HepG2 (cell line): ENCODE data around the gene RPL37. TPM values are rescaled to one million over a fixed set of nuclear protein-coding genes. Genes with fewer than 3 reads are reported as not detected.
"Not testable (repeated sequence)": the region's sequence is repeated elsewhere in the genome, so short reads cannot be mapped to it uniquely, and the experiment has no call there.

Experiments used
- ATAC-seq: fragments of 200-7000 bp; cut with Tn5 transposase; 3 replicates; pipeline ENCODE4 v1.9.1; 2020; ENCODE audit warnings: mild to moderate bottlenecking, moderate library complexity
- BruUV-seq: library from RNA; stranded (reverse); fragments of 400-500 nt; replicated peaks from 2 replicates; lab custom pipeline; 2021; lab: Mats Ljungman, UMichigan
- CTCF ChIA-PET: fragments of 300-600 bp; formaldehyde crosslinking; extraction: SDS; loops from one replicate; lab custom pipeline; 2021; ENCODE audit warnings: low total read pairs, inconsistent platforms, low intra/inter-chr PET ratio; lab: Yijun Ruan, JAX
- POLR2A ChIA-PET: fragments of 350-600 bp; sonication (Branson Sonifier 250); formaldehyde crosslinking; loops from one replicate; lab custom pipeline; 2020; ENCODE audit warnings: antibody characterized with exemption, inconsistent platforms; lab: Yijun Ruan, JAX
- DNase-seq: peaks from one replicate; pipeline ENCODE4 v3.0.0-alpha.2; 2015; ENCODE audit warnings: low spot score
- FAIRE-seq: peaks from 3 replicates; lab custom pipeline; 2011; peaks lifted over from hg19 to GRCh38; lab: Jason Lieb, UNC
- H2AFZ ChIP-seq: one replicate; pipeline ENCODE4 v1.6.1; 2011; ENCODE audit warnings: low read length, inconsistent platforms
- H3K27ac ChIP-seq: fragments of 300-600 bp; 3 replicates; pipeline ENCODE4 v1.8.0; 2011; ENCODE audit warnings: mixed run types, mild to moderate bottlenecking, mixed read lengths, low read length, inconsistent platforms; ENCODE audit not compliant: insufficient read depth; ENCODE audit errors: extremely low read length
- H3K27me3 ChIP-seq, 2 experiments: fragments of 200-600 bp in 1 of 2; 2 replicates in 1 of 2; 3 replicates in 1 of 2; pipeline versions ENCODE4 v1.6.0 to v1.8.0; 2011; ENCODE audit warnings: low read length in 2 of 2, mild to moderate bottlenecking in 2 of 2, moderate library complexity in 2 of 2, inconsistent platforms in 1 of 2; ENCODE audit not compliant: insufficient read depth in 2 of 2, control insufficient read depth in 1 of 2
- H3K36me3 ChIP-seq, 2 experiments: fragments of 200-600 bp in 1 of 2; replicated peaks in 1 of 2; 2 replicates in 1 of 2; 3 replicates in 1 of 2; pipeline versions ENCODE4 v1.5.1 to v1.8.0; 2011; ENCODE audit warnings: low read length in 2 of 2, inconsistent platforms in 1 of 2; ENCODE audit not compliant: insufficient read depth in 2 of 2, control insufficient read depth in 1 of 2
- H3K4me1 ChIP-seq: 2 replicates; pipeline ENCODE4 v1.5.1; 2012; ENCODE audit warnings: low read length, inconsistent platforms; ENCODE audit not compliant: insufficient read depth
- H3K4me2 ChIP-seq: 2 replicates; pipeline ENCODE4 v1.6.0; 2011; ENCODE audit warnings: low read depth, low read length, inconsistent platforms
- H3K4me3 ChIP-seq, 3 experiments: fragments of 200-600 bp in 1 of 3; sonication (generic), shearing (Covaris generic) in 1 of 3; replicated peaks in 1 of 3; 2 replicates each; pipeline ENCODE4 v1.5.1; 2011 to 2016; ENCODE audit warnings: low read length in 3 of 3, inconsistent platforms in 2 of 3, low read depth in 2 of 3, mild to moderate bottlenecking in 2 of 3, control low read depth in 1 of 3, mixed read lengths in 1 of 3; ENCODE audit not compliant: insufficient read depth in 1 of 3
- H3K79me2 ChIP-seq: one replicate; pipeline ENCODE4 v1.6.1; 2011; ENCODE audit warnings: low read length, inconsistent platforms; ENCODE audit not compliant: insufficient read depth
- H3K9ac ChIP-seq: 2 replicates; pipeline ENCODE4 v1.6.0; 2011; ENCODE audit warnings: mild to moderate bottlenecking, low read depth, low read length, inconsistent platforms; ENCODE audit not compliant: insufficient read depth
- H3K9me3 ChIP-seq: 2 replicates; pipeline ENCODE4 v1.5.1; 2012; ENCODE audit warnings: mild to moderate bottlenecking, low read length
- H4K20me1 ChIP-seq: 2 replicates; pipeline ENCODE4 v1.6.0; 2011; ENCODE audit warnings: inconsistent platforms, mild to moderate bottlenecking, low read length, moderate library complexity; ENCODE audit not compliant: insufficient read depth
- AGO2 ChIP-seq: fragments of 200-400 bp; formaldehyde crosslinking; optimal IDR thresholded peaks from 2 replicates; pipeline ENCODE3; 2017; ENCODE audit warnings: mild to moderate bottlenecking, low read depth, low read length, moderate library complexity
- FOSL2 ChIP-seq: sonication (generic); formaldehyde crosslinking; IDR thresholded peaks from 2 replicates; pipeline ENCODE4 v1.4.0; 2020; ENCODE audit warnings: missing genetic modification reagents
- PAF1 ChIP-seq: IDR thresholded peaks from 2 replicates; pipeline ENCODE4 v1.6.1; 2016; ENCODE audit warnings: missing genetic modification reagents, missing compliant biosample characterization
- POLR2A ChIP-seq, 2 experiments: IDR thresholded peaks; 2 replicates each; pipeline ENCODE4 v1.6.1; 2011; ENCODE audit warnings: low read depth in 2 of 2, low read length in 2 of 2, mild to moderate bottlenecking in 1 of 2, moderate library complexity in 1 of 2; ENCODE audit not compliant: insufficient read depth in 1 of 2
- POLR2AphosphoS5 ChIP-seq: IDR thresholded peaks from 2 replicates; pipeline ENCODE4 v1.6.1; 2012; ENCODE audit warnings: low read depth, low read length
- POLR2G ChIP-seq: fragments of 200-400 bp; formaldehyde crosslinking; IDR thresholded peaks from 2 replicates; pipeline ENCODE4 v1.6.1; 2018; ENCODE audit warnings: mild to moderate bottlenecking, low read depth, low read length, moderate library complexity
- RAD21 ChIP-seq: fragments of 450-650 bp; formaldehyde crosslinking; IDR thresholded peaks from 2 replicates; pipeline ENCODE4 v1.5.0; 2020; ENCODE audit warnings: mild to moderate bottlenecking
- RBM22 ChIP-seq: fragments of 200-400 bp; formaldehyde crosslinking; optimal IDR thresholded peaks from 2 replicates; pipeline ENCODE3; 2017; ENCODE audit warnings: mild to moderate bottlenecking, low read length, moderate library complexity
- SOX6 ChIP-seq, 2 experiments: fragments of 450-650 bp in 1 of 2; sonication (generic) in 1 of 2; formaldehyde crosslinking in 1 of 2; IDR thresholded peaks; 2 replicates each; pipeline versions ENCODE4 v1.4.0 to v1.6.1; 2017 to 2020; ENCODE audit warnings: antibody characterized with exemption in 1 of 2, mild to moderate bottlenecking in 1 of 2, missing genetic modification reagents in 1 of 2
- ZNF24 ChIP-seq: fragments of 450-650 bp; IDR thresholded peaks from 2 replicates; pipeline ENCODE4 v1.6.1; 2017; ENCODE audit warnings: antibody characterized with exemption, mild to moderate bottlenecking
- ZNF264 ChIP-seq: sonication (generic); formaldehyde crosslinking; IDR thresholded peaks from 2 replicates; pipeline ENCODE4 v1.4.0; 2020; ENCODE audit warnings: missing genetic modification reagents
- WGBS: methylation state at CpG from one replicate; pipeline ENCODE4 v1.1.6; 2017; ENCODE audit warnings: low lambda C conversion rate; 5-methylcytosine and 5-hydroxymethylcytosine counted together
- in situ Hi-C: cut with HindIII; loops from 2 replicates; pipeline ENCODE4 v1.10.0; 2017; ENCODE audit warnings: low pct_unique_long_range_greater_than_20kb; ENCODE audit not compliant: extremely low pct_ligation_motif_present
- intact Hi-C: fragments of 100-400 bp; cut with micrococcal nuclease; formaldehyde crosslinking; loops from one replicate; pipeline ENCODE4 v1.10.0; 2022; ENCODE audit not compliant: unreplicated experiment
- polyA plus RNA-seq, 8 experiments: library from polyadenylated mRNA; depleted of rRNA in 3 of 8; stranded (reverse) in 7 of 8; unstranded in 1 of 8; fragments of >200 nt; fragmentation: Illumina TruSeq in 4 of 8; extraction: Trizol in 4 of 8; gene quantifications; 2 replicates each; pipeline versions ENCODE4 v1.2.1 to v1.2.3, GENCODE V29; 2011 to 2016; ENCODE audit warnings: low read depth in 4 of 8, missing spikeins in 1 of 8, mixed read lengths in 1 of 8; ENCODE audit not compliant: insufficient read depth in 1 of 8
- total RNA-seq, 5 experiments: library from RNA; depleted of rRNA; stranded (reverse); fragments of >200 nt; fragmentation: Illumina TruSeq; extraction: Trizol; gene quantifications; 2 replicates each; pipeline ENCODE4 v1.2.3, GENCODE V29; 2016; ENCODE audit warnings: low read depth in 1 of 5
- TF ChIP-seq, protein P1 (sequence below): sonication (generic); formaldehyde crosslinking; IDR thresholded peaks from 2 replicates; pipeline ENCODE4 v1.5.1; 2020; ENCODE audit warnings: mild to moderate bottlenecking, missing genetic modification reagents, borderline replicate concordance

Gene RPL37
- total and polyA plus RNA-seq, 2 of the 13 experiments (the other 11 are each of a cell fraction or from before 2014, with no cell fraction given), result 1,981 to 3,367 TPM

DNA sequence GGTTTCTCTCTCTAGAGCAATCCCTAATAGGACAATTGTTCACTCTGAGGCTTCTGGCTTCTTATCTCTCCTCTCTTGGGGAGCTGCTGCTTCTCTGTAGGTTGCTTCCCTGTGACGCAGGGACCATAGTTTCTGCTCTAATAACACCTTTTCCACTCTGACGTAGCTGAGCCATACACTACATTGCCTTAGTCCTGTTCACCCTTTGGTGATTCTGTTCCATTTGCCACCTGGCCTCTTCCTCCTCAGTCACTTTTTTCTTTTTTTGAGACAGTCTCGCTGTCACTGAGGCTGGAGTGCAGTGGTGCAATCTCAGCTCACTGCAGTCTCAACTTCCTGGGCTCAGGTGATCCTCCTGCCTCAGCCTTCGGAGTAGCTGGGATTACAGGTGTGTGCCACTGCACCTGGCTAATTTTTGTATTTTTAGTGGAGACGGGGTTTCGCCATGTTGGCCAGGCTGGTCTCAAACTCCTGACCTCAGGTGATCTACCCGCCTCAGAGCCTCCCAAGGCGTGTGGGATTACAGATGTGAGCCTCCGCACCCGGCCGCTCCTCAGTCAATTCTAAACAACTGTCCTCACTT is 9.5 kb downstream of the RPL37 start:
- intact Hi-C loops, result loop anchor here (2.0 kb wide), 1 partner anchor 23 kb away; no protein-coding TSS in a partner anchor
- not testable (repeated sequence) for FAIRE-seq

DNA sequence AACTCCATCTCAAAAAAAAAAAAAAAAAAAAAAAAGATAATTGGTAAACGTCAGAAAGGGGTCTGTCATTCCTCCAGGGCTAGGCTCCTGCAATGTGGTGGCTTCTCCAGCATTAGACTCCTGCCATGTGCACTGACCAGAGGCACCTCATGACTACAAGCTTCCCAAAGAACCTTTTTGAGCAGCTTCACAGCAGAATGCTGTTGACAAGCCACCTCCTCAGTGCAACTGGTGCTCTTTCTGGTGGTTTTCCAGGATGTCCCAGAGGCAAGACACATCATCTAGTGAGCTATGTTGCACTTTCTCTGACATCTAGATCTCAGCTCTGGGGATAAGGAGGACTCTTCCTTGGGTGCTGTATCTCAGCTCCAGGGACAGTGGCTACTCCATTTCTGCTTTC is 11.6 kb downstream of the RPL37 start:
- intact Hi-C loops (no loop called here), in situ Hi-C loops (no loop called here)
- Histone ChIP-seq H3K27me3 (no peaks in the 10 kb centered on the region), H2AFZ (no peak overlapping the region), H3K9me3 (no peaks in the 10 kb centered on the region), H3K27ac (no peak overlapping the region), H3K79me2 (no peaks in the 10 kb centered on the region), H3K9ac (no peak overlapping the region), H3K4me2 (no peak overlapping the region), H3K4me1 (no peaks in the 10 kb centered on the region), H4K20me1 (peaks cover 17% of the 10 kb centered on the region), H3K4me3 (no peak overlapping the region), H3K36me3 (peaks cover 3 to 18% of the 10 kb centered on the region in 2 experiments; a peak in 4 of 5 replicates)
- DNase-seq (no peak), ATAC-seq (peak; percentile 60), FAIRE-seq (no peak)
- ChIA-PET POLR2A (interaction anchor here (1.4 kb wide), 1 partner anchor 9 kb away, joined by 5 read pairs; no protein-coding TSS in a partner anchor), CTCF (no interaction called here)
- TF ChIP-seq, protein P1, sequence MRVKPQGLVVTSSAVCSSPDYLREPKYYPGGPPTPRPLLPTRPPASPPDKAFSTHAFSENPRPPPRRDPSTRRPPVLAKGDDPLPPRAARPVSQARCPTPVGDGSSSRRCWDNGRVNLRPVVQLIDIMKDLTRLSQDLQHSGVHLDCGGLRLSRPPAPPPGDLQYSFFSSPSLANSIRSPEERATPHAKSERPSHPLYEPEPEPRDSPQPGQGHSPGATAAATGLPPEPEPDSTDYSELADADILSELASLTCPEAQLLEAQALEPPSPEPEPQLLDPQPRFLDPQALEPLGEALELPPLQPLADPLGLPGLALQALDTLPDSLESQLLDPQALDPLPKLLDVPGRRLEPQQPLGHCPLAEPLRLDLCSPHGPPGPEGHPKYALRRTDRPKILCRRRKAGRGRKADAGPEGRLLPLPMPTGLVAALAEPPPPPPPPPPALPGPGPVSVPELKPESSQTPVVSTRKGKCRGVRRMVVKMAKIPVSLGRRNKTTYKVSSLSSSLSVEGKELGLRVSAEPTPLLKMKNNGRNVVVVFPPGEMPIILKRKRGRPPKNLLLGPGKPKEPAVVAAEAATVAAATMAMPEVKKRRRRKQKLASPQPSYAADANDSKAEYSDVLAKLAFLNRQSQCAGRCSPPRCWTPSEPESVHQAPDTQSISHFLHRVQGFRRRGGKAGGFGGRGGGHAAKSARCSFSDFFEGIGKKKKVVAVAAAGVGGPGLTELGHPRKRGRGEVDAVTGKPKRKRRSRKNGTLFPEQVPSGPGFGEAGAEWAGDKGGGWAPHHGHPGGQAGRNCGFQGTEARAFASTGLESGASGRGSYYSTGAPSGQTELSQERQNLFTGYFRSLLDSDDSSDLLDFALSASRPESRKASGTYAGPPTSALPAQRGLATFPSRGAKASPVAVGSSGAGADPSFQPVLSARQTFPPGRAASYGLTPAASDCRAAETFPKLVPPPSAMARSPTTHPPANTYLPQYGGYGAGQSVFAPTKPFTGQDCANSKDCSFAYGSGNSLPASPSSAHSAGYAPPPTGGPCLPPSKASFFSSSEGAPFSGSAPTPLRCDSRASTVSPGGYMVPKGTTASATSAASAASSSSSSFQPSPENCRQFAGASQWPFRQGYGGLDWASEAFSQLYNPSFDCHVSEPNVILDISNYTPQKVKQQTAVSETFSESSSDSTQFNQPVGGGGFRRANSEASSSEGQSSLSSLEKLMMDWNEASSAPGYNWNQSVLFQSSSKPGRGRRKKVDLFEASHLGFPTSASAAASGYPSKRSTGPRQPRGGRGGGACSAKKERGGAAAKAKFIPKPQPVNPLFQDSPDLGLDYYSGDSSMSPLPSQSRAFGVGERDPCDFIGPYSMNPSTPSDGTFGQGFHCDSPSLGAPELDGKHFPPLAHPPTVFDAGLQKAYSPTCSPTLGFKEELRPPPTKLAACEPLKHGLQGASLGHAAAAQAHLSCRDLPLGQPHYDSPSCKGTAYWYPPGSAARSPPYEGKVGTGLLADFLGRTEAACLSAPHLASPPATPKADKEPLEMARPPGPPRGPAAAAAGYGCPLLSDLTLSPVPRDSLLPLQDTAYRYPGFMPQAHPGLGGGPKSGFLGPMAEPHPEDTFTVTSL, result no peak
- TF ChIP-seq ZNF24 (no peak), PAF1 (CRISPR knock-in tag) (no peak), ZNF264 (CRISPR knock-in tag) (no peak)
- BruUV-seq, result no TSS peak
- 16% methylated on average over 1 of the region's 1 CpG for WGBS

More for the DNA sequence above, 9.5 kb downstream of the RPL37 start:
- DNase-seq; H3K9me3 ChIP-seq; H3K27ac ChIP-seq; H3K9ac ChIP-seq; CTCF ChIA-PET; in situ Hi-C loops; H2AFZ ChIP-seq; BruUV-seq; H3K4me3 ChIP-seq; H3K4me1 ChIP-seq; H3K27me3 ChIP-seq; H3K79me2 ChIP-seq; H3K4me2 ChIP-seq; TF ChIP-seq SOX6 (IDR thresholded peaks at IDR 0.05): not testable (repeated sequence)
- Histone ChIP-seq H4K20me1 (peaks cover 30% of the 10 kb centered on the region), H3K36me3 (peaks cover 9 to 37% of the 10 kb centered on the region in 2 experiments)
- WGBS, result 93% methylated on average over 11 of the region's 11 CpGs
- TF ChIP-seq RBM22, result peak; percentile 99
- TF ChIP-seq RAD21, result 0 out of 2 replicates have a peak, but pooled peaks have one; percentile 16
- TF ChIP-seq AGO2, result peak; percentile 4
- TF ChIP-seq PAF1 (CRISPR knock-in tag), result peak; percentile 95
- peak; percentile 10; the same call in 1 of the 2 replicates for TF ChIP-seq FOSL2 (CRISPR knock-in tag)
- peak in 1 of 2 experiments; percentile 62; a peak in 2 of 4 replicates for TF ChIP-seq POLR2A (IDR thresholded peaks at IDR 0.05; ENCODE audit: insufficient read depth in 1 of 2, low read depth in 2 of 2, low read length in 2 of 2)
- TF ChIP-seq SOX6 (CRISPR knock-in tag; IDR thresholded peaks at IDR 0.05), result peak; percentile 26; the same call in 1 of the 2 replicates
- TF ChIP-seq POLR2G, result peak; percentile 69
- peak; percentile 56; the same call in 1 of the 2 replicates for TF ChIP-seq POLR2AphosphoS5
- peak; percentile 19 for ATAC-seq
- POLR2A ChIA-PET, result interaction anchor here (1.3 to 2.2 kb wide), 3 partner anchors 10 to 34 kb away, joined by 3 to 6 read pairs (median 3); partner anchors contain the start of genes PRKAA1 and RPL37
